ENCODE results near the gene ZSCAN2.
"Not testable (repeated sequence)": the region's sequence is repeated elsewhere in the genome, so short reads cannot be mapped to it uniquely, and the experiment has no call there.

The ZSCAN2 gene

DNA sequence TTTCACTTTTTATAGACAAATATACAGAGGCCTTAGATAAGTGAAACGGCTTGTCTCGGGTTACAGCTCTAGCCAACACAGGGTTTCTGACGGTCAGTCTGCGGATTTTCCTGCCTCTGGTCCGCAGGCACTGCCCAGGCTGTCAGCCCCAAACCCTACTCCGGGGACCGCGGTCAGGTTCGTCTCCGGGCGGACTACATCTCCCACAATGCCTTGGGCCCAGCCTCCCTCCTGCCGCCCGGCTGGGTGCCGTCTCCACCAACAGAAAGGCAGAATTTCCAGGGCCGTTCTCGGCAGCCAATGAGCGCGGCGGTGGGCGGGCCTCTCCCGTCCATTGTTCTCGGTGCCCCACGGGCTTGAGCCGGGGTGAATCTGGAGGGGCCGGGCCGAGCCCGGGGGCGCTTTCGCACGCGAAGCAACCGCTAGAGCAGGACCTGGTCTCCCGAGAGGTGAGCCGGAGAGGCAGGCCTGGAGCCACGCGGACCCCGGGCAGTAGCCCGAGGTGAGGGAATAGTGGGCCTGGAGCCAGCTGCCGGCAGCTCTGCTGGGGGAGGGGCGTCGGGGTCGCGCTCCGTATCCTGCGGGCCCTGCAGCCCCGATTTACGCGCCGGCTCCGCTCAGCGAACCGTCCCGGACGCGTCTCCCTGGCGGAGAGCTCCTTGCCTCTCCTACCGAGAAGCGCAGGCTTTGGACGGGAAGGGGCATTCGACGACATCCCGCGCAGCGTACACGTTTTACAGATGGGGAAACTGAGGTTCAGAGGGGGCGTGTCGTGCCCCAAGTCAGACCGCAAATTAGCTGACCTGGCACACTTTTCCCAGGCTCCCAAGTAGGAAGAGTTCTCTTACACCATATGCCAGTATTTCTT, at the start of gene ZSCAN2:
ZSCAN2 (plus strand) TSS at position 323 of the 868 bp plus-strand sequence. CDS start 2,919 bp downstream, outside the sequence.
- DNase-seq (ENCODE audit: low spot score): peak; percentile 95

DNA sequence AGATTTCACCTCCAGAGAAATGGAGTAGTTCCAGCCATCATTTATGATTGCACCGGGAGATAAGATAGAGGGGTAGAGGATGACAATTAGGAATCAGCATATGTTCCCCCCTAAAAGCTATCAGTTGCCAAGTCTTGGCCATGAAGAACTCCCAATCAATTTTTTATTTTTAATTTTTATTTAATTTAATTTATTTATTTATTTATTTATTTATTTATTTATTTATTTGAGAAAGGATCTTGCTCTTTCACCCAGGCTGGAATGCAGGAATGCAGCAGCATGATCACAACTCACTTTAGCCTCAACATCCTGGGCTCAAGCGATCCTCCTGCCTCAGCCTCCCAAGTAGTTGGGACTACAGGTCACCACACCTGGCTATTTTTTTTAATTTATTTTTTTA, 49.2 kb upstream of the ZSCAN2 start:
- DNase-seq (ENCODE audit: low spot score): not testable (repeated sequence)

DNA sequence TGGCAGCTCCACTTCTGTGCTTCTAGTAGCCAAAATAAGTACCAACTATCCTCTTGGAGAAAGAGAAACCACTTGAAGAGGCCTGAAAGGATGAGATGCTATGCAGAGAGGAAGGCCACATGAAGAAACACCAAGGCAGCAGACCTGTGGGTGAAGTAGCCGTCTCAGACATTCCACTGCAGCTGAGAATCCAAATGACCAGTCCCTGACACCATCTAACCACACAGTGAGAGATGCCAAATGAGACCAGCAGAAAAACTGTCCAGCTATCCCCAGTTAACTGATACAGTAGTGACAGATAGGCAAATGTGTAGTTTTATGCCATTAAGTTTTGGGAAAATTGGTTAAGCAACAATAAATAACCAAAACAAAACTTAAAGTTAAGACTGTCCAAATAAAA, 47.9 kb upstream of the ZSCAN2 start:
- DNase-seq (ENCODE audit: low spot score): no peak

DNA sequence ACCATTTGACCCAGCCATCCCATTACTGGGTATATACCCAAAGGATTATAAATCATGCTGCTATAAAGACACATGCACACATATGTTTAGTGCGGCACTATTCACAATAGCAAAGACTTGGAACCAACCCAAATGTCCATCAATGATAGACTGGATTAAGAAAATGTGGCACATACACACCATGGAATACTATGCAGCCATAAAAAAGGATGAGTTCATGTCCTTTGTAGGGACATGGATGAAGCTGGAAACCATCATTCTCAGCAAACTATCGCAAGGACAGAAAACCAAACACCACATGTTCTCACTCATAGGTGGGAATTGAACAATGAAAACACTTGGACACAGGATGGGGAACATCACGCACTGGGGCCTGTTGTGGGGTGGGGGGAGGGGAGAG, 44.1 kb upstream of the ZSCAN2 start:
- DNase-seq (ENCODE audit: low spot score): not testable (repeated sequence)

DNA sequence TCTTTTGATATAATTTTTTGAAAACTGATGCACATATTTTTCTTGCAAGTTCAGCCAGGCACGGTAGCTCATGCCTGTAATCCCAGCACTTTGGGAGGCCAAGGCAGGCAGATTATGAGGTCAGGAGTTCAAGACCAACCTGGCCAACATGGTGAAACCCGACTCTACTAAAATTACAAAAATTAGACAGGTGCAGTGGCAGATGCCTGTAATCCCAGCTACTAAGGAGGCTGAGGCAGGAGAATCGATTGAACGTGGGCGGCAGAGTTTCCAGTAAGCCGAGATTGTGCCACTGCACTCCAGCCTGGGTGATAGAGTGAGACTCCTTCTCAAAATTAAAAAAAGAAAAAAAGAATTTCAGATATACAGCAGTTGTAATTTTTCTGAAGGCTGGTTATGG, 32.8 kb upstream of the ZSCAN2 start:
- DNase-seq (ENCODE audit: low spot score): not testable (repeated sequence)

DNA sequence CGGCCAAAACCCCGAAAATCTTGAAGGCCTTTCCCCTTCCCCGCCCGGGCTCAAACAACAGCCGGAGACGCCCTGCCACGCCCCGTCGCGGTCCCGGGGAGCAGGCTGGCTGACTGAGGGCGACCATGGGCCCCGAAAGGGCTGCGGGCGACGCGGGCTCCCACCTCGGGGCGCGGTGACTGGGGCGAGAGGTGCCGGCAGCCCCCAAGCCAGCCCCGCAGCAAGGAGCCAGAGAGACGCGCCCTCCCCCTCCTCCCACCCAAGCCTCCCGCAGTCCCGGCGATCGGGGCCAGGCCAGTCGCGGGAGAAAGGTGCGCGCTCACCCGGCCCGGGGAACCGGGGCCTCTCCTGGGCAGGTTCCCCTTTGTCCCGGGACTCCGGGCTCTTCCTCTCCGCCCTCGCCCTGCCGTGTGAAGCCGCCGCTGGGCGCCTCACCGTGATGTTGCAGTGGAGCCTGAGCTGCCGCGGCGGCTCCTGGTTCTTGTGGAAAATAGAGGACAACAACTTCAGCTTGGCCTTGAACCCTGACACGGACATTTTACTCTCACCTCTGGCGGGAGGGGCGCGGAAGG, 30.6 kb upstream of the ZSCAN2 start:
- DNase-seq (ENCODE audit: low spot score): no peak

DNA sequence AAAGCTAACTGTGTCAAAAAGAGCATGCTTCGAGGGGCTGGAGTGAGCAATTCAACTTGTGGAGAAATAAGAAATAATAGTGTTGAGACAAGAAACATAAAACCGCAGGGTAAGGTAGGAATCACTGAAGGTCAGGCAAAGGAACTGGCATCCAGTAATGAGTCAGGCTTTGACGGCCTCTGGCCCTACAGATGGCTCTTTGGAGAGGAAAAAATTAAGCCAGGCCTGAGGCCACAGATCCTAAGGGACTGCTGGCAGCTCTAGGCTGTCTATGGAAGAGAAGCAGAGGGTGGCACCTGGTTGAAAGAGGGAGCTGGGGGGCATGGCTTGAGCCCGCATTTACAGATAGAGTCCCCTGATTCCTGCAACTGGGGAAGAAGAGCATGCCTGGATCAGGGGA, 28.6 kb upstream of the ZSCAN2 start:
- DNase-seq (ENCODE audit: low spot score): no peak

DNA sequence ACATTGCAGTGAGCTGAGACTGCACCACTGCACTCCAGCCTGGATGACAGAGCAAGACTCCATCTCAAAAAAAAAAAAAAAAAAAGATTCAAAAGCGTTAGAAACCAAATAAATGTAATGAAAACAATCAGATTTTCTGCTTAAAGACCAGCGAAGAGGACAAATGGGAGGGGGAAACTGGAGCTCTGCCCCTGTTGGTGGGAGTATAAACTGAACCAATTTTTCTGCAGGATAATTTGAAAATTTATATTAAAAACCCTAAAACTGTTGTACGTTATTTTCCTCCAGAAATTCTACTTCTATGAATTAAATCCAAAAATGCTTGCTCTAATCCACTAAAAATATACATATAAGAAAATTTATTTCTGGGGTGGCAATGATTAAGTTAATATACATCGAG, 25.3 kb upstream of the ZSCAN2 start:
- DNase-seq (ENCODE audit: low spot score): no peak

DNA sequence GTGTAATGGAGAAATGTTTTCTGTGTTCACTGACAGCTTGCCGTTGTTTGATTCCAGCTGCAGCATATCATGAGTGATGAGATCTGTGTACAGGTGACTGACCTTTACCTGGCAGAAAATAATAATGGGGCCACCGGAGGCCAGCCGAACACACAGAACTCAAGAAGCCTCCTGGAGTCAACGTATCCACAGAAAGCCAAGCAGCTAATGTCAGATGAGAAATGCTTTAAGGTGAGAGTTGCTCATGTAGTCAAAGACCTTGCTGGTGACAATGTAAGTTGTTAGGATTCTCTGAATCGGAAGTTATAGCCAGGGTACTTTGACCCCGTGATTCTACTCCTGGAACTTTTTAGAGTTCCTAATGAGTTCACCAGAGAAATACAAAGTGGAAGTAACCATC, 22.9 kb upstream of the ZSCAN2 start:
- not testable (repeated sequence) for DNase-seq (ENCODE audit: low spot score)

DNA sequence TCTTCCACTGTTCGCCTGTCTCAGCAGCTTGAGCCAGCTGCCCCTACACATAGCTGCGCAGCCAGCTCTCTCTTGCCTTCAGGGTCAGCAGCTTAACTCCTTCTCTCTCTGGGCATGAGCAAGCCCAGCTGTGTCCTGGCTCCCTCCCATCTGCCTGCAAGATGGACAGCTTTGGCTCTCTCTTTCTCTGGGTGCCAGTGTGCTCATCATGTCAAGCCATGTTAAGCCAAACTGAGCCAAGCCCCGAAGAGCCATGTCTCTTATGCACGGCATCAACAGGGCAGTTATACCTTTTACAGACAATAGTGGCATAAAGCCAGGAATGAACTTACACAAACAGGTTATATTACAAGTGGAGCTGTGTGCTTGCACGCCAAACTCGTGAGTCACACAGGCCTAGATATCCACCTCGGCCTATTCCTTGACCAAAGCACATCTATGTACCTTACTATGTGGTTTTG, 21.5 kb upstream of the ZSCAN2 start:
- not testable (repeated sequence) for DNase-seq (ENCODE audit: low spot score)

DNA sequence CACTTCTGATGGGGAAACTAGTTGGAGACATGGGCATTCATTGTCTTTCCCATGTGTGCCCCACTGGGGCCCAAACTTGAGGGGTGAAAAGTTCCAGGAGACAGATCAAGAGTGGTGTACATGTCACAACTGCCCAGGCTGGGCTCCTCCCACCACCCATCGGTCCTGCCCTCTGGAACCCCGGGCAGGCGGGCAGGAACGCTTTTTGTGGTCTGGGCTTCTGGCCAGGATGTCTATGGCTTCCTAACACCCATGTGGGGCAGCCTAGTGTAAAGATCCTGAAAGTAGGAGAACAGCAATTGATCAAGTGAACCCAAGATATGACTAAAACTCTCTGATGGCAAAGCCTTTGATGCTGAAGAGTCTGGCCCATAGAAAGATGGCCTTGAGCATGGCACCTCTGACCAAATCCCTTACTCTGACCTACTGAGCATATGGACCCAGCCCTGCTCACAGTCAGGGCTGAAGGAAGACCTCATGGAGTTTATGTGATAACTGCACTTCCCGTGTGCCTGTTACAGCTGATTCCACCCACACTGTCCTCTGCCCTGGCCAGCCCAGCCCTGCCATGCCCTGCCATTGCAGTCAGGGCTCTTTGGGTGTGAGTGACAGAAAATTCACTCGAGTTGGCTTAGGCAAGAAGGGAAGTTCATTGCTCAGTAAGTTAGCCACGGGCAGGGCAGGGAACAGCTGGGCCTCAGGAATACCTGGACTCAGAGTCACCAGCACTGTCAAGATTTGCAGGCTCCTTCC, 19.0 kb upstream of the ZSCAN2 start:
- not testable (repeated sequence) for DNase-seq (ENCODE audit: low spot score)

DNA sequence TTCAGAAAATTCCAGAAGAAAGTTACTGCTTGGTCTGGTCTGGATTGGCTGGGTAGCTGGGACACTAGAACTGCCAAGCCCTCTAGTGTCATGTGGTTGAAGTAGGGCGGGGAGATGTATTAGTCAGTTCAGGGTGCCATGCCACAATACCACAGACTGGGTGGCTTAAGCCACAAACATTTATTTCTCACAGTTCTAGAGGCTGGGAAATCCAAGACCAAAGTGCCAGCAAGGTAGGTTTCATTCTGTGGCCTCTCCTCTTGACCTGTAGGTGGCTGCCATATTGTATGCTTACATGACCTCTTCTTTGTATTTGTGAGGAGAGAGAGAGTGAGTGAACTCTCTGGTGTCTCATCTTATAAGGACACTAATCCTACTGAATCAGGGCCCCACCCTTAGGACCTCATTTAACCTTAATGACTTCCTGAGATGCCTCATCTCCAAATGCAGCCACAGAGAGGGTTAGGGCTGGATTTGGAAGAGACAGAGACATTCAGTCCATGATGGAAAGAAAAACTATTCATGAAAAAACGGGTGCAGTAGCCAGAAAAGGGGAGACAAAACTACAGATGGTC, 18.1 kb upstream of the ZSCAN2 start:
- no peak for DNase-seq (ENCODE audit: low spot score)

DNA sequence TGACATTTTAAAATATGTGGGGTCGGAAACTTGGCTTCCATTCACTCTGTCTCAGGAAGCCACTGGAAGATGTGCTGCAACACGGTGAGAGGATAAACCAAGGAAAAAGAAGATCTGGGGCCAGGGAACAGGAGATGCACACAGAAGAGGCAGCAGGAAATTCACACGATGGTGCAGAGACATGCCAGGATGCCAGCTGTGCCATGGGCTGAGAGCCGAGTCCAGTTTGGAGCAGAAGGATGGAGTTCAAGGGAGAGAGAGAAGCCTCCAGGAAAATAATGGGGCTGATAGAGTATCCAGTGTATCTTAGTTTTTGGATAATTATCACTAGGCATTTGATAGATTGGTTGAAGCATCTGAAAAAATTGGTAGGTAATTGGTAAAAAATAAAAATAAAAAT, 16.9 kb upstream of the ZSCAN2 start:
- not testable (repeated sequence) for DNase-seq (ENCODE audit: low spot score)

DNA sequence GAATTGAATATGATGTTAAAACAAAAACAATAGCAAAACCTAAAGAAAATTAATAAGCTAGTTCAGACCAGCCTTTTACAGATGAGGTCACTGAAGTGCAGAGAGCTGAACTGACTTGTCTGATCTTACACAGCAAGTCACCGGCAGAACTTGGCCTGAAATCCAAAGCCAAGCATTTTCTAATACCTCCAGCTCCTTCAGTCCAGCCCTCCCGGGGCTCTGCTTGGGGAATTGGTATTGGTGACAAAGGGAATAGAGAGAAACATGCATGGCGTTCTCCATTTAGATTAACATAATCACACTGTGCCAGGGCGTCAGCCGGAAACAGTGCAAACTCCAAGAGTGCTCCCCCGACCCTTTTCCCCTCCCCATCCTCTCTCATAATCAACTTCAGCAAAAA, 14.1 kb upstream of the ZSCAN2 start:
- no peak for DNase-seq (ENCODE audit: low spot score)

DNA sequence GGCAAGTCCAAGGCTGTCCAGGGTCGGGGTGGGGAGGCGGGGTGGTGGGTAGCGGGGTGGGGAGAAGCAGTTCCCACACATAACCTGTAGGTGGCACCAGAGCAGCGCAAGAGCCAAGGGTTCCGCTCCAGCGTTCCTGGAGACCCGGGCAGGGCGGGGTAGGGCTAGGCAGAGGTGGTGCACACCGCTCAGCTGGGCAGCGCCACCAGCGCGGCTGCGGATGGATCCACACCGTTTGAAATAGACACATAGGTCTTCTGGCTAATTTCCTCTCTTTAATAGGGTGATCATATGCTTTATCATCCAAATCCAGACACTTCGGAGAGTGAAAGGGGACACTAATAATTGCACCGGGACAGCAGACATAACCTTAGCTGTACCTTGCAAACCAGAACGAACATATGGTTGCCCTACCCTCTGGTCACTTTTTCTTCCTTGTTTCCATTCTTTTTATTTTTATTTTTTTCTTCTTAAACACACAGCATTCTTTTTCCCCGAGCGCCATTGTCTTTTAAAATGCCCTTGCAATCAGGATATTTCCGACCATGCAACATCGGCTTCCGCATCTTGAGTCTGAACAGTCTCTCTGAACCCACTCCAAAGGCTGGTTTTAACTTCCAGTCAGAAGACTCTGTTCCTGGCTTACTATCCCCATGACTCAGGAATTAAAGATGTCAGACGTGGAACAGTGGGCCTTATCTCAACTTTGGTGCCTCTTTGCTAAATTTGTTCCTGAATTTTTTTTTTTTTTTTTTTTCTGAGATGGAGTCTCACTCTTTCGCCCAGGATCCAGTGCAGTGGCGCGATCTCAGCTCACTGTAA, 12.5 kb upstream of the ZSCAN2 start:
- DNase-seq (ENCODE audit: low spot score): peak; percentile 74

DNA sequence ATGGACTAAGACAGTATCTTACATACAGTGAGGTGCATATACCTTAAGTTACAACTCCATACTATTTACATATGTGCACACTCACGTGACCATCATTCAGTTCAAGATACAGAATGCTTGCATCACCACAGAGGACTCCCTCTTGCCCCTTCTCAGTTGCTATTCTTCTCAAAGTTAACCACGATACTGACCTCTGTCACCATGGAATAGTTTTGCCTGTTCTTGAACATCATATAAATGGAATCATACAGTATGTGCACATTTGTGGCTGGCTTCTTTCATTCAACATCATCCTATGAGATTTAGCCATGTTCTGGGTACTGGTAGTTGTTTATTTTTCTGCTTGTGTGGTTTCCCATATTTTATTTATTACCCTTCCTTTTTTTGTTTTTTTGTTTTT, 10.4 kb upstream of the ZSCAN2 start:
- DNase-seq (ENCODE audit: low spot score): no peak

DNA sequence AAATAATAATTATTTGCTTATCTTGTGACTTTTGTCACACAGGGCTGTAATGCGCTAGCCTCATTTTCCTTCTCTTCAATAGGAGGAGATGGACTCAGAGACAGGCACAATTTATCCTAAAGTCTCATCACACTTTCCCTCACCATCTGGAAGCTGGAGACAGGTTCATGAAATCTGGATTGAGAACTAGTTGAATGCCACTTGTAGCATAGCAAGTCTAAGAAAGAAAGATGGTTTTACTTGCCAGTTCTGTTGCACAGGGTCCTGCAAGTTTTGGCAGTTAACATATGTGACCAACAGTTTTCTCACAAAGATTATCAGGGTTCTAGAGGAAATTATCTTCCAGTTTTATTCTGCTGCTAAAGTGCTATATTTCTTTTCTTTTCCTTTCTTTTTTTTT, 9.0 kb upstream of the ZSCAN2 start:
- no peak for DNase-seq (ENCODE audit: low spot score)

DNA sequence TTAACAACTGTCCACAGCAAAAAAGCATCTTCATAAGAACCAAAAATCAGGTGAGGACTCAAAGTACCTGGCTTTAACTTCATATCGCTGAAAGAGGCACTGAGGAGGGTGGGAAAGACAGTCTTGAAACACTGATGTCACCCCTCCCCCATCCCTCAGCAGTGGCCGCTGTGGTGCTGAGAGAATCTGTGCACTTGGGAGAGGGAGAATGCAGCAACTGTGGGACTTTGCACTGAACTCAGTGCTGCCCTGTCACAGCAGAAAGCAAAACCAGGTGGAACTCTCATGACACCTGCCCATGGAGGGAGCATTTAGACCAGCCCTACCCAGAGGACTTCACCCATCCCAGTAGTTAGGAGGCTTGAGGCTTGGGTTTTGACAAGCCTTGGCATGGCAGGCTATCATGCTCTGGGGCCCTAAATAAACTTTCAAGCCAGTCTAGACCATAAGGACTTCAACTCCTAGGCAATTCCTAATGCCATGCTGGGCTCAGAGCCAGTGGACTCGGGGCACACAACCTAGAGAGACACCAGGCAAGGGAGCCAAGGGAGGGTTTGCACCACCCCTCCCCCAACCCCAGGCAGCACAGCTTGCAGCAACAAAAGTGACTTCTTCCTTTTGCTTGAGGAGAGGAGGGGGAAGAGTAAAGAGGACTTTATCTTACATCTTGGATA, 6.1 kb upstream of the ZSCAN2 start:
- DNase-seq (ENCODE audit: low spot score): no peak

DNA sequence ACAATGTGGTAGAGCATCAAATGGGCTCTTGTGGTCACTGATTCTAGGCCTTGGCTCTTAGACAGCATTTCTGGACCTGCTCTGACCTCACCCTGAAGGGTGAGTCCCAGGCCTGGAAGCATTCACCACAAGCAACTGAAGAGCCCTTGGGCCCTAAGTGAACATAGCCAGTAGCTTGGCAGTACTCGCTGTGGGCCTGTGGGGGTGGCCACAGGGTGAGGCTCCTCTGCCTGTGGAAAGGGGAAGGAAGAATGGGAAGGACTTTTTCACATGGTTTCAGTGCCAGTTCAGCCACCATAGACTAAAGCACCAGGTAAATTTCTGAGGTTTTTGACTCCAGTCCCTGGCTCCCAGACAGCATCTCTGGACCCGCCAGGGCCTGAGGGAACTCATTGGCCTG, 5.1 kb upstream of the ZSCAN2 start:
- no peak for DNase-seq (ENCODE audit: low spot score)

DNA sequence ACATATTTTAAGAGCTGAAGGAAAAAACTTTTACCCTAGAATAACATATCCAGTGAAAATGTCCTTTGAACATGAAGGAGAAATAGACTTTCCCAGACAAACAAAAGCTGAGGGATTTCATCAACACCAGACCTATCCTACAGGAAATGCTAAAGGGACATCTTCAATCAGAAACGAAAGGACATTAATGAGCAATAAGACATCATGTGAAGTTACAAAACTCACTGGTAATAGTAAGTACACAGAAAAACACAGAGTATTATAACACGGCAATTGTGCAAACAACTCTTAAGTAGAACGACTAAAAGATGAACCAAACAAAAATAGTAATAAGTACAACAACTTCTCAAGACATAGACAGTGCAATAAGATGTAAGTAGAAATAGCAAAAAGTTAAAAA, 3.5 kb upstream of the ZSCAN2 start:
- no peak for DNase-seq (ENCODE audit: low spot score)

DNA sequence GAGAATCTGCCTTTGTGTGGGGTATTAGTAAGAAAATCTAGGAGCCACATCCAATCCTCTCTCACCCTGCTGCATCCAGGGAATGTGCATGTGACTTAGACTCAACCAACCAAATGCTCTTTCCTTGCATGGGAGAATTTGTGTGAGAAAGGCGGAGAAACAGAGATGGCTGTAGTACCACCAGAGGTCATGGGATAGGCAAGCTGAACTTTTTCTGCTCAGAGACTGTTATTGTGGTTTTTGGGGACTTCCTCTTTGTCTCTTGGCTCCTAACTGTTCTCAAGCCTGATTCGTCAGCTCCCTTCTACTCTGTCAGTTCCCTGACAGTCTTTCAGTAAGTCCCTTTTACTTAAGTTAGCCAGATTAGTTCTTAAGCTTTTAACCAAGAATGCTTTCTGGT, 2.6 kb upstream of the ZSCAN2 start:
- peak; percentile 12 for DNase-seq (ENCODE audit: low spot score)
